A673 (cell line): ENCODE data around the gene SF3A1. TPM values are rescaled to one million over a fixed set of nuclear protein-coding genes. Genes with fewer than 3 reads are reported as not detected.

Experiments used
- BruUV-seq: library from RNA; stranded (reverse); fragments of 400-500 nt; replicated peaks from 2 replicates; lab custom pipeline; 2021; lab: Mats Ljungman, UMichigan
- CTCF ChIA-PET: fragments of 300-600 bp; sonication (Branson Sonifier 250); formaldehyde crosslinking; loops from one replicate; lab custom pipeline; 2022; ENCODE audit warnings: antibody characterized with exemption; lab: Charles Lee
- POLR2A ChIA-PET: fragments of 300-600 bp; sonication (Branson Sonifier 250); formaldehyde crosslinking; loops from one replicate; lab custom pipeline; 2022; ENCODE audit warnings: antibody characterized with exemption; ENCODE audit not compliant: low non-redundant PET; lab: Charles Lee
- DNase-seq: peaks from one replicate; pipeline ENCODE4 v3.0.0-alpha.2; 2015; ENCODE audit warnings: low spot score
- H3K27ac ChIP-seq: fragments of 200-600 bp; sonication (generic); 2 replicates; pipeline ENCODE4 v1.5.1; 2016; ENCODE audit warnings: mixed run types, low read depth, mild to moderate bottlenecking, mixed read lengths, antibody characterized with exemption, low read length; ENCODE audit not compliant: poor library complexity, severe bottlenecking
- H3K27me3 ChIP-seq: fragments of 200-600 bp; sonication (generic); replicated peaks from 2 replicates; pipeline ENCODE4 v1.6.1; 2017; ENCODE audit warnings: mixed run types, low read depth, mild to moderate bottlenecking, mixed read lengths, antibody characterized with exemption, low read length; ENCODE audit not compliant: insufficient read depth, poor library complexity
- H3K36me3 ChIP-seq: fragments of 200-600 bp; sonication (generic); 2 replicates; pipeline ENCODE4 v1.6.1; 2016; ENCODE audit warnings: mixed run types, mild to moderate bottlenecking, mixed read lengths, antibody characterized with exemption, low read length; ENCODE audit not compliant: insufficient read depth, poor library complexity, severe bottlenecking
- H3K4me1 ChIP-seq: fragments of 200-600 bp; sonication (generic); 2 replicates; pipeline ENCODE4 v1.6.1; 2017; ENCODE audit warnings: mixed run types, mild to moderate bottlenecking, mixed read lengths, antibody characterized with exemption, low read length; ENCODE audit not compliant: insufficient read depth, poor library complexity, severe bottlenecking
- H3K4me3 ChIP-seq: fragments of 200-600 bp; sonication (generic); 2 replicates; pipeline ENCODE4 v1.5.1; 2016; ENCODE audit warnings: low read depth, mixed run types, mild to moderate bottlenecking, mixed read lengths, low read length; ENCODE audit not compliant: poor library complexity, severe bottlenecking
- H3K9me3 ChIP-seq: fragments of 200-600 bp; sonication (generic); 2 replicates; pipeline ENCODE4 v1.6.1; 2016; ENCODE audit warnings: mixed run types, low read depth, mild to moderate bottlenecking, mixed read lengths, antibody characterized with exemption, low read length; ENCODE audit not compliant: poor library complexity, severe bottlenecking
- CTCF ChIP-seq: fragments of 300-800, 200-600 bp; sonication (generic); conservative IDR thresholded peaks from 2 replicates; pipeline ENCODE4 v1.5.1; 2017; ENCODE audit warnings: low read depth, mild to moderate bottlenecking, antibody characterized with exemption, low read length, moderate library complexity, mixed read lengths
- EZH2 ChIP-seq: fragments of 200-600 bp; sonication (generic); IDR thresholded peaks from 2 replicates; pipeline ENCODE4 v1.6.1; 2017; ENCODE audit warnings: borderline replicate concordance, low read depth, mild to moderate bottlenecking, mixed read lengths, antibody characterized with exemption, low read length; ENCODE audit not compliant: poor library complexity, severe bottlenecking
- intact Hi-C: fragments of 100-400 bp; cut with micrococcal nuclease; formaldehyde crosslinking; loops from one replicate; pipeline ENCODE4 v1.10.0; 2022; ENCODE audit not compliant: unreplicated experiment
- total RNA-seq: library from RNA; stranded (reverse); gene quantifications from 2 replicates; pipeline ENCODE4 v1.2.3, GENCODE V29; 2021

The SF3A1 gene
- total RNA-seq, 1 experiment from 2014 or later = 366 TPM

GRCh38 chr22:30307041-30307574 is 49.6 kb downstream of the SF3A1 start:
- ChIA-PET POLR2A (no interaction called here), CTCF (no interaction called here)
- no peak overlapping the region for H3K27ac ChIP-seq

GRCh38 chr22:30306627-30307011 is 50.1 kb downstream of the SF3A1 start:
- Histone ChIP-seq H3K4me1 (peaks cover 8% of the 10 kb centered on the region), H3K27ac (no peak overlapping the region), H3K36me3 (no peaks in the 10 kb centered on the region), H3K27me3 (no peaks in the 10 kb centered on the region), H3K9me3 (no peaks in the 10 kb centered on the region), H3K4me3 (no peak overlapping the region)
- TF ChIP-seq CTCF = no peak
- no peak for TF ChIP-seq EZH2
- no TSS peak for BruUV-seq
- intact Hi-C loops = no loop called here
- ChIA-PET CTCF (no interaction called here), POLR2A (no interaction called here)
- DNase-seq = no peak

More at GRCh38 chr22:30307041-30307574, 49.6 kb downstream of the SF3A1 start:
- H3K4me1 ChIP-seq = peaks cover 8% of the 10 kb centered on the region
- H3K9me3 ChIP-seq = no peaks in the 10 kb centered on the region
- DNase-seq = no peak
- H3K36me3 ChIP-seq = no peaks in the 10 kb centered on the region
- no peak overlapping the region for H3K4me3 ChIP-seq
- intact Hi-C loops = no loop called here
- no peaks in the 10 kb centered on the region for H3K27me3 ChIP-seq
- TF ChIP-seq EZH2 = no peak
- TF ChIP-seq CTCF = no peak
- BruUV-seq = no TSS peak

GRCh38 chr22:30305906-30306626 is 50.6 kb downstream of the SF3A1 start:
- peaks cover 8% of the 10 kb centered on the region for H3K4me1 ChIP-seq
- H3K9me3 ChIP-seq = no peaks in the 10 kb centered on the region
- POLR2A ChIA-PET = no interaction called here
- no peak for TF ChIP-seq EZH2
- TF ChIP-seq CTCF = no peak
- no peak for DNase-seq
- no peaks in the 10 kb centered on the region for H3K36me3 ChIP-seq
- intact Hi-C loops = no loop called here
- no peaks in the 10 kb centered on the region for H3K27me3 ChIP-seq
- no peak overlapping the region for H3K27ac ChIP-seq
- BruUV-seq = no TSS peak
- CTCF ChIA-PET = no interaction called here
- H3K4me3 ChIP-seq = no peak overlapping the region
